HFFc6 (cell line): ENCODE data around the gene CSRNP3. TPM values are rescaled to one million over a fixed set of nuclear protein-coding genes. Genes with fewer than 3 reads are reported as not detected.

Source experiments
- DNase-seq: peaks from one replicate; pipeline ENCODE4 v3.0.0-alpha.2; 2018
- H3K27ac Mint-ChIP-seq: 2 replicates; pipeline ENCODE4 v1.8.0; 2020; ENCODE audit warnings: mild to moderate bottlenecking, mixed read lengths
- H3K27me3 Mint-ChIP-seq: 2 replicates; pipeline ENCODE4 v1.8.0; 2021; ENCODE audit warnings: mild to moderate bottlenecking, moderate library complexity, mixed read lengths; ENCODE audit not compliant: insufficient read depth
- H3K36me3 Mint-ChIP-seq: 2 replicates; pipeline ENCODE4 v1.8.0; 2021; ENCODE audit warnings: low read depth, mixed read lengths
- H3K4me1 Mint-ChIP-seq: 2 replicates; pipeline ENCODE4 v1.8.0; 2020; ENCODE audit warnings: low read depth, mixed read lengths
- H3K4me3 Mint-ChIP-seq: 2 replicates; pipeline ENCODE4 v1.8.0; 2020; ENCODE audit warnings: mild to moderate bottlenecking, moderate library complexity, mixed read lengths
- H3K9me3 Mint-ChIP-seq: 2 replicates; pipeline ENCODE4 v1.8.0; 2020; ENCODE audit warnings: mild to moderate bottlenecking, mixed read lengths
- total RNA-seq, 6 experiments: library from RNA; stranded (reverse); fragmentation: NEBNext Ultra II Directional; extraction: Animal tissue kit (Norgen Biotek cat#: 25700); gene quantifications; 2 replicates in 1 of 6; 3 replicates in 5 of 6; pipeline ENCODE4 v1.2.3, GENCODE V29; 2021
- TF ChIP-seq, protein P1 (sequence below): fragments of 200-600 bp; sonication (generic); IDR thresholded peaks from 2 replicates; pipeline ENCODE4 v1.5.0; 2021; ENCODE audit warnings: antibody characterized with exemption, mild to moderate bottlenecking

Gene CSRNP3
- total RNA-seq, 6 experiments from 2014 or later = 0.02 to 0.79 (median 0.31) TPM; not detected in 2

DNA sequence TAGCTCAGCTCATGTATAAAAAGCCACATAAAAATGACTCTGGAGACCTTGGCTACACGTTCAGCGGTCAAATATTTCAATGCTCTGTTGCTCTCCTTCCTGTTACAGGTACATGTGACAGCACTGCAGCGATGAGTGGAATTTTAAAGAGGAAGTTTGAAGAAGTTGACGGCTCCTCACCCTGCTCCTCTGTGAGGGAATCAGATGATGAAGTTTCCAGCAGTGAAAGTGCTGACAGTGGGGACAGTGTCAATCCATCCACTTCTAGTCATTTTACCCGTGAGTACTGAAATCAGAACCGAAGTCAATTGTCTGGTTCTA, 125.4 kb downstream of the CSRNP3 start:
- Mint-ChIP-seq H3K27ac (no peak overlapping the region), H3K36me3 (peaks cover 8% of the 10 kb centered on the region), H3K27me3 (no peaks in the 10 kb centered on the region), H3K4me1 (no peaks in the 10 kb centered on the region), H3K4me3 (no peak overlapping the region), H3K9me3 (peaks cover 32% of the 10 kb centered on the region)
- no peak for DNase-seq
- TF ChIP-seq, protein P1, sequence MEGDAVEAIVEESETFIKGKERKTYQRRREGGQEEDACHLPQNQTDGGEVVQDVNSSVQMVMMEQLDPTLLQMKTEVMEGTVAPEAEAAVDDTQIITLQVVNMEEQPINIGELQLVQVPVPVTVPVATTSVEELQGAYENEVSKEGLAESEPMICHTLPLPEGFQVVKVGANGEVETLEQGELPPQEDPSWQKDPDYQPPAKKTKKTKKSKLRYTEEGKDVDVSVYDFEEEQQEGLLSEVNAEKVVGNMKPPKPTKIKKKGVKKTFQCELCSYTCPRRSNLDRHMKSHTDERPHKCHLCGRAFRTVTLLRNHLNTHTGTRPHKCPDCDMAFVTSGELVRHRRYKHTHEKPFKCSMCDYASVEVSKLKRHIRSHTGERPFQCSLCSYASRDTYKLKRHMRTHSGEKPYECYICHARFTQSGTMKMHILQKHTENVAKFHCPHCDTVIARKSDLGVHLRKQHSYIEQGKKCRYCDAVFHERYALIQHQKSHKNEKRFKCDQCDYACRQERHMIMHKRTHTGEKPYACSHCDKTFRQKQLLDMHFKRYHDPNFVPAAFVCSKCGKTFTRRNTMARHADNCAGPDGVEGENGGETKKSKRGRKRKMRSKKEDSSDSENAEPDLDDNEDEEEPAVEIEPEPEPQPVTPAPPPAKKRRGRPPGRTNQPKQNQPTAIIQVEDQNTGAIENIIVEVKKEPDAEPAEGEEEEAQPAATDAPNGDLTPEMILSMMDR = no peak

DNA sequence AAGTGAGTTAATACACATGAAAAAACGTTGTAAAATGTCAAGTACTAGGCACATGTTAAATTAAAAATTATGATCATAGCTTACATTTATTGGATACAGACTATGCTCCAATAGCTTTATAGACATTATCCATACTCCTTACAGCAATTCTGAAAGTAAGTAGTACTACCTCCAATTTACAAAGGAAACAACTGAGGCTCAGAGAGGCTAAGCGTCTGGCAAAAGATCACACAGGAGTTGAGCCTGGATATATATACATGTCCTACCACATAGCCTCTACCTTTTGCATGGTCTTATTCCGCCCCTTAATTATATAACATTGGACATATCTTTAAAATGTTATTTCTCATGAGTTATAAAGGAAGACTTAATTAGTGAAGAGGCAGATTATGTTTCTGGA, 127.3 kb downstream of the CSRNP3 start:
- Mint-ChIP-seq H3K4me3 (no peak overlapping the region), H3K27me3 (no peaks in the 10 kb centered on the region), H3K4me1 (no peaks in the 10 kb centered on the region), H3K36me3 (peaks cover 4% of the 10 kb centered on the region; the same call in 1 of the 2 replicates), H3K27ac (no peak overlapping the region), H3K9me3 (peaks cover 24% of the 10 kb centered on the region)
- TF ChIP-seq, protein P1 = no peak
- no peak for DNase-seq

DNA sequence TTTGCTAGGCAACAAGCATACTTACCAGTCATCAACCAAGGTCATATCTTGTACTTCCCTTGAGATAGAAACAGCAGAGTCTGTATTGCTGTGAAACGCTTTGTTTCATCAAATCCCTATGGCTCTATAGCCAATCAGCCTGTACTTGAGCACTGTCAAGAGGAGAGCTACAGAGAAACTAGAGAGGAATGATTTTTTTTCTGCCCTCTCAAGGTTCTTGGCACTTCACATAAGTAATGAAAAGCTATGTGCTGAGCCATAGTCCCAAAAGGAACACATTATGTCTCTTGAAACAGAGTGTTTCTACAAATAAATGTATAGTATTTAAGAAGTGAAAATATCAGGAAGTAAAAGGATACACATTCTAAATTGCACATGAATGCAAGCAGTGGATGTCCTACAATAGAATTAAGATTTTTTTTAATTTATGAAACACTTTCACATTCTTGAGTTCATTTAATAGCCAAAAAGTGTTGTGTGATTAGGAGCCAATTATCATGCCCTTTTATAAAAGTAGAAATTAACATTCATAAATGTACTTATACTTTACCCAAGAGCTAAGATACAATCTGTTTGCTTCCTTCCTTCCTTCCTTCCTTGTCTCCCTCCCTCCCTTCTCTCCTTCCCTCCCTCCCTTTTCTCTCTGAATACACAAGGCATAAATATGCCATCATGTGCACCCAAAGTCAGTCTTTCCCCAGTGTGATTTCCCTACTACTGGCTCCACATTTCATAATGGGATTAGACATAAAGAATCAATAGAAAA, 131.8 kb downstream of the CSRNP3 start:
- no peaks in the 10 kb centered on the region for H3K4me1 Mint-ChIP-seq
- DNase-seq = no peak
- TF ChIP-seq, protein P1 = no peak
- peaks cover 19% of the 10 kb centered on the region; the same call in 1 of the 2 replicates for H3K9me3 Mint-ChIP-seq
- H3K27ac Mint-ChIP-seq = no peak overlapping the region
- no peak overlapping the region for H3K4me3 Mint-ChIP-seq
- no peaks in the 10 kb centered on the region for H3K27me3 Mint-ChIP-seq
- H3K36me3 Mint-ChIP-seq = no peaks in the 10 kb centered on the region

DNA sequence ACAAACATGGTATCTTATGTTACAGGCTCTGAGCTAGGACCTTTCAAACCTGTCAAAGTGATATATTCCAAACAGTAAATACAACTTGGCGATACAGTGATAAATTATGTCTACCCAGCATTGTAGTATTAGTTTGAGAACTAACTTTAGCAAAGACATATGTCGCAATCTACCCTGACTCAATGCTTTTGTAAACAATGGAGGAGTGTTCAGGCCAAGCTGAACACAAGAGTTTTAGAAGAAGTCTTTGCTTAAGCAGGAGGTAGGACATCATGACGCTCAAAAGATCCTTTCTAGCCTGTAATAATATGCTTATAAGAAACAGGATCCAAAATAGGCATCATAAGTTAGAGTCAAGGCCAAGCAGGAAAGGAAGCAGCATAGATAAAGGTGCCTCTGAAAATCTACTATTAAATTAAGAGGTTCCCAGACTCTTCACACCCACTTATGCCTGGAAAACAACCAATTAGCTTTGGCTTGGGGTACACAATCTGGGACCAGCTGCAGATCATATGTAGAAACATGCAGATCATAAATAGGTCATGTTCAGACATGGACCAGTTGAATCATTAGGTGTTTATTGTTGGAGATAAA, 132.5 kb downstream of the CSRNP3 start:
- TF ChIP-seq, protein P1 = no peak
- Mint-ChIP-seq H3K36me3 (no peaks in the 10 kb centered on the region), H3K27me3 (no peaks in the 10 kb centered on the region), H3K9me3 (peaks cover 19% of the 10 kb centered on the region; the same call in 1 of the 2 replicates), H3K4me3 (no peak overlapping the region), H3K4me1 (no peaks in the 10 kb centered on the region), H3K27ac (no peak overlapping the region)
- no peak for DNase-seq

DNA sequence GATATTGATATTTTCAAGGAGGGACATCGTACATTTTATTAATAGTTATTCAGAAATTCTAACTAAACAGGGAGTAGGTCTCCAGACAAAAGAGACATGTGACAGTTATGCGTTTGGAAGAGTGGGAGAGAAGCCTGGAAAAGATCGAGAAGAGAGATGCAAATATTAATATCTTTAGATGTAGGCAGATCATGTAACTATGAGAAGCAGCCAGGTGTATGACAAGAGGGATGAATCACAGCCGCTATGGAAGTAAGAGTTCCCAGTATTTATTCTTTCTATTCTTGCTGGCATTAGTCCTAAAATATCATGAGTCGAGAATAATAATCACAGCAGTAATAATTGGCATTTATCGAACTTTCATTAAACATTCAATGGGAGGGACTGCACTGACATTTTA, 140.2 kb downstream of the CSRNP3 start:
- no peak overlapping the region for H3K4me3 Mint-ChIP-seq

More for the DNA sequence above, 140.2 kb downstream of the CSRNP3 start:
- DNase-seq = no peak
- Mint-ChIP-seq H3K27ac (no peak overlapping the region), H3K36me3 (no peaks in the 10 kb centered on the region), H3K4me1 (no peaks in the 10 kb centered on the region), H3K9me3 (no peaks in the 10 kb centered on the region; the same call in 1 of the 2 replicates), H3K27me3 (no peaks in the 10 kb centered on the region)
- TF ChIP-seq, protein P1 = no peak
